GM10248 (cell line): ENCODE data around the gene AIFM2.
A peak's percentile ranks its signal among the peaks of the same experiment; 100 is the strongest.

ENCODE experiments used
- CTCF ChIA-PET: fragments of 300-600 bp; sonication (Branson Sonifier 250); formaldehyde crosslinking; extraction: SDS; loops from one replicate; lab custom pipeline; 2021; ENCODE audit warnings: antibody characterized with exemption; lab: Yijun Ruan, JAX
- POLR2A ChIA-PET: fragments of 350-650 bp; sonication (Branson Sonifier 250); formaldehyde crosslinking; extraction: SDS; loops from one replicate; lab custom pipeline; 2020; ENCODE audit warnings: antibody characterized with exemption; lab: Yijun Ruan, JAX
- DNase-seq: peaks from one replicate; pipeline ENCODE4 v3.0.0; 2012; ENCODE audit errors: extremely low spot score
- TF ChIP-seq, protein P1 (sequence below): IDR thresholded peaks from 2 replicates; pipeline ENCODE4 v1.5.1; 2012; ENCODE audit warnings: mild to moderate bottlenecking, low read depth; ENCODE audit errors: extremely low read depth, missing control alignments, control extremely low read depth

The AIFM2 gene

DNA sequence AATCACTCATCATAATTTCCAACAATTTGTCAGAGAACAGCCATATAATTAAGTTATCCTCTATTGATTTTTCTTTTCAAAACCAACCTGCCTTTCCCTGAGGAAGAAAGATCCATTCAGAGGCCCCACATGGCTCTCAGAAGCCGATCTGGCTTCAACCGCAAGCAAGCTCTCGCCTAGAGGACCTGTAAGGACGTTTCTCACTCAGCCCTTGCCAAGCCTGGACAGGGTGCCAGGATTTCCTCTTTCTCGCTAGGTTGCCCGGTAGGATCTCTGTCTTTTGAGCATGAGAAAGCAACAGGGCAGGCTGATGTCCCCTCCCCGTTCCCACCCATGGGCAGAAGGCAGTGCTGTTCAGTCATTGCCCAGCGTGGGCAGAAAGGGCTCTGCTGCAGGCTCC lies 13.0 kb downstream of the AIFM2 start:
- CTCF ChIA-PET: interaction anchor here (1.1 to 6.7 kb wide), 4 partner anchors 7 to 245 kb away, joined by 3 to 100 read pairs (median 26); partner anchors contain the start of gene TYSND1
- TF ChIP-seq, protein P1, sequence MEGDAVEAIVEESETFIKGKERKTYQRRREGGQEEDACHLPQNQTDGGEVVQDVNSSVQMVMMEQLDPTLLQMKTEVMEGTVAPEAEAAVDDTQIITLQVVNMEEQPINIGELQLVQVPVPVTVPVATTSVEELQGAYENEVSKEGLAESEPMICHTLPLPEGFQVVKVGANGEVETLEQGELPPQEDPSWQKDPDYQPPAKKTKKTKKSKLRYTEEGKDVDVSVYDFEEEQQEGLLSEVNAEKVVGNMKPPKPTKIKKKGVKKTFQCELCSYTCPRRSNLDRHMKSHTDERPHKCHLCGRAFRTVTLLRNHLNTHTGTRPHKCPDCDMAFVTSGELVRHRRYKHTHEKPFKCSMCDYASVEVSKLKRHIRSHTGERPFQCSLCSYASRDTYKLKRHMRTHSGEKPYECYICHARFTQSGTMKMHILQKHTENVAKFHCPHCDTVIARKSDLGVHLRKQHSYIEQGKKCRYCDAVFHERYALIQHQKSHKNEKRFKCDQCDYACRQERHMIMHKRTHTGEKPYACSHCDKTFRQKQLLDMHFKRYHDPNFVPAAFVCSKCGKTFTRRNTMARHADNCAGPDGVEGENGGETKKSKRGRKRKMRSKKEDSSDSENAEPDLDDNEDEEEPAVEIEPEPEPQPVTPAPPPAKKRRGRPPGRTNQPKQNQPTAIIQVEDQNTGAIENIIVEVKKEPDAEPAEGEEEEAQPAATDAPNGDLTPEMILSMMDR: no peak
- DNase-seq: no peak
- POLR2A ChIA-PET: no interaction called here

DNA sequence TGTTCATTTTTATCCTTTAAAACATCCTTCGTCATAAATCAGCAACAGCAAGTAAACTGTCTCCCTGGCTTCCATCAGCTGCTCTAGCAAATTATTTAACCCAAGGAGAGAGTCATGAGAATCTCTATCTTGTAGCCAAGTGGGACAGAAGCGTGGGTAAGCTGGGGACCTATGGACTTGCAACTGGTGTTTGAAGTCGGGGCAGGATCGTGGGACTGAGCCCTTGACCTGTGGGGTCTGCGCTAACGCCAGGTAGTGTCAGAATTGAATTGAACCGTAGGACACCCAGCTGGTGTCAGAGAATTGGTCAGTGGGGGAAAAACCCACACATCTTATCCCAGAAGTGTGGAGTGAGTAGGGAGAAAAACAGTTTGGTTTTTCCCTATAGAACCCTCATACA lies 13.4 kb downstream of the AIFM2 start:
- no peak for DNase-seq
- TF ChIP-seq, protein P1: no peak
- POLR2A ChIA-PET: no interaction called here
- CTCF ChIA-PET: interaction anchor here (0.9 to 7.1 kb wide), 6 partner anchors 8 to 245 kb away, joined by 3 to 100 read pairs (median 26); partner anchors contain the start of gene TYSND1

DNA sequence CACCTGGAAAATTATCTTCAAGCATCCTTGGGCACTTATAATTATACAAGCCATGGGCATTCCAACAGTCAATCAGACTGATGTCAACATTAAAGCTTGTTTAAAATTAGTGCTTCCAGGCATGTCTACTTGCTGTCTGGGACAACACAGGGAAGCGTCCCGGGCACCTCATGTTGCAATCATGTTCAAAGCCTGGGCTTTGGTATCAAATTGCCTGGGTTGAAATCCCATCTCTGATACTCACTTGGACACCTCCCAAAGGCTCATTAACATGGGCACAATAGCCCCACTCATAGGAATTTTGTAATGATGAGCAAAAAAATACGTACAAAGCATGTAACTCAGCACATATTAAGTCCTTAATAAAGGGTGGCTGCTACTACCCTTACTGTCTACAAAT lies 14.4 kb downstream of the AIFM2 start:
- ChIA-PET CTCF (interaction anchor here (0.9 to 7.1 kb wide), 8 partner anchors 9 to 246 kb away, joined by 3 to 100 read pairs (median 45); partner anchors contain the start of gene TYSND1), POLR2A (interaction anchor here (1.2 kb wide), 1 partner anchor 28 kb away, joined by 7 read pairs; the partner anchor contains the start of gene TYSND1)
- no peak for DNase-seq
- TF ChIP-seq, protein P1: no peak

DNA sequence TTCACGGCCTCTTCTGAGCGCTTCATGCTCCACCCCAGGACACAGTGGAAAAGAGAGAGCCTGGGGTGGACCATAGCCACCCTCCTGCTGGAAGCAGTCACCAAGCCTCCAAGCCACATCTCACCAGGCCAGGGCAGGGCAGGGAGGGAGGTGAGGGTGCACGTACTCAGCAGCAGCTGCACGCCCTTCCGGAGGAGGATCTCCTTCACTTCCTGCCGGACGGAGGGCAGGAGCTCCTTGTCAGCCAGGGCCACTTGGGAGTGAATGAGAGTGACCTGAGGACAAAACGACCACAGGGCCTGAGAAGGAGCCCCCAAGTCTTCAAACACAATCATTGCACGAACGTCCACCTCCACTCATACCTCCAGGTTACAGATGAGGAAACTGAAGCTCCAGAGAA lies 15.0 kb downstream of the AIFM2 start:
- DNase-seq: no peak
- ChIA-PET CTCF (interaction anchor here (1.0 to 7.1 kb wide), 11 partner anchors 9 to 247 kb away, joined by 3 to 100 read pairs (median 40); partner anchors contain the start of genes AIFM2 and TYSND1), POLR2A (interaction anchor here (1.2 kb wide), 1 partner anchor 29 kb away, joined by 7 read pairs; the partner anchor contains the start of gene TYSND1)
- TF ChIP-seq, protein P1: no peak

DNA sequence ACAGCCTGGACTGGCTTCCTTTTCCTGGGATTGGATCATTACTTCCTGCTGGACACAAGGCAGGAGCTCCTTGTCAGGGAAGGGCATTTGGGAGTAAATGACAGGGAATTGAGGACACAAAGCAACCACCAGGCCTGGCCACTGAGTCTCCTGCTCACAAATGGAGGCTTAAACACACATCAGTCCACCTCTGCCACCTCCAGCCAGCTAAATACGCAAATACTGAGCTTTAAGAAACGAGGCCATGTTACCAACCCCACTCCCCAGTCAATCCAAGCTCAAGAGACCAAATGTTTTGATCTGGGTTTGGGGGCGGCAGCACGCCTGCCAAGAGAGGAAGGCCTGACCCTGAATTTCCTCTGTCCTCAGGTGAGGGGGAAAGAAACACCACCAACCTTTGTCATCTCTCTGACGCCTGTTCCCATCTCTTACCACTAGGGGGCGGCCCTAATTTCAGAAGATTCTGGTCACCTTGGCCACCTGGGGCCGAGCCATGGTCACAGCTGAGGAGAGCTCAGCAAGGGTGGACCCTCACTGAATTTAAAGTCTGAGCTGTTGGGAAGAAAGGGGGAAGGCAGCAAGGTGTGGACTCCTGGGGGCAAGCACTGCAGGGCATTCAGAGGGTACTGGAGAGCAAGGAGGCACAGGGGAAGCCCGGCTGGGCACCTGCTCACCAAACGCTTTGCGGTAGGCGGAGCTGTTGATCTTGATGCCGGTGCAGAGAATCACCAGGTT lies 16.5 kb downstream of the AIFM2 start:
- CTCF ChIA-PET: interaction anchor here (0.7 to 7.1 kb wide), 39 partner anchors 8 to 885 kb away, joined by 3 to 100 read pairs (median 4); partner anchors contain the start of genes AIFM2 and TYSND1
- POLR2A ChIA-PET: interaction anchor here (0.6 kb wide), 1 partner anchor 51 kb away, joined by 4 read pairs; no protein-coding TSS in a partner anchor

DNA sequence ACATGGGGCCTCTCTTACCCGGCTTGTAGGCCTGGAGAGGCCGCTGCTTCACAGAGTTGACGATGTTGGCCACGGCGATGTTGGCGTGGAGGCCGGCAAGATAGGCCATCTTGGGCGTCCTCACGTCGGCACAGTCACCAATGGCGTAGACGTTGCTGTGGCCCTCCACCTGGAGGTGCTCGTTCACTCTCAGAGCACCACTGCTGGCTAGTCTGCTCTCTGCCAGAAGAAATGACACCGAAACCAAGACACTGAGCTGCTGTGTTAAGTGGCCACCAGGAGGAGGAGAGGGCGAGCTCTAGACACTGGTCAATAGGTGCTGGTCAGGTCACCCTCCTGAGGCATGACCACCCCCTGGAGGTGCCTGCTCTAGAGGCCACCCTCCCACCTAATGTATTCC lies 17.7 kb downstream of the AIFM2 start:
- TF ChIP-seq, protein P1: no peak
- CTCF ChIA-PET: interaction anchor here (0.9 to 7.1 kb wide), 23 partner anchors 7 to 414 kb away, joined by 3 to 100 read pairs (median 7); partner anchors contain the start of genes AIFM2 and TYSND1
- POLR2A ChIA-PET: no interaction called here
- DNase-seq: no peak

More for the DNA sequence above, 16.5 kb downstream of the AIFM2 start:
- DNase-seq: peak; percentile 83
- TF ChIP-seq, protein P1: peak; percentile 77
